ENCODE data around the gene KXD1.
A peak's percentile ranks its signal among the peaks of the same experiment; 100 is the strongest.
"Not testable (repeated sequence)": the region's sequence is repeated elsewhere in the genome, so short reads cannot be mapped to it uniquely, and the experiment has no call there.

Gene KXD1

DNA sequence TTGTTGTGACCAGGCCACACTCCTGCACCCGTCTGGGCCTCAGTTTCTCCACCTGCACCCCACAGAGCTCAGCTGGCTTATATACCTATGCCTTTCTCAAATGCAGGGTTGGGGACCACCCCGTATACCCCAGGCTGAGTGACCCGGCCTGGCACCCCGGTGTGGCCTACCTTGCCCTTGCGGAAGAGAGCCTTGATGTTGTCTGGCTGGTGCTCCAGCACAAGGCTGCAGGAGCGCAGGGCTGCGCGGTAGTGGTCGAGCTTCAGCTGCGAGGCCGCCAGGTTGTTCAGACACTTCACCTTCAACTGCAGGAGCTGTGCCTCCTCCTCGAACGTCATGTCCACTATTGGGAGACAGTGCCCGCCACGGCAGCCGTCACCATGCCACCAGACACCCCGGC lies 20.2 kb upstream of the KXD1 start:
- DNase-seq, result no peak

DNA sequence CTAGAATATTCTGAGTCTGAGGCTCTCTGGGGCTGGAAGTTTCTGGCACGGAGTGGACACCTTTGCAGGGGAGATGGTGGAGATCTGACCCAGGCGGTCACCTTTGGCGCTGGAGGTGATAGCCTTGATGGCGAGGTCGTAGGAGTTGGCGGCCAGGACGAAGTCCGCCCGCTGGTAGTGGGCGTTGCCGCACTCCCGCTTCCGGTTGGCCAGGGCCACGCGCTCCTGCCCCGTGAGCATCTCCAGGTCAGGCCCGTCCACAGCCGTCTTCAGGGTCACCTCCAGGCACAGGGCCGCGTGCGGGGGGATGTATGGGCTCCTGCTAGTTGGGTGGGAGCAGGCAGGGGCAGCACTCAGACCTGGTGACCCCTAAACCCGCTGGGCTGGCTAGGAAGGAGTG lies 19.6 kb upstream of the KXD1 start:
- no peak for DNase-seq

DNA sequence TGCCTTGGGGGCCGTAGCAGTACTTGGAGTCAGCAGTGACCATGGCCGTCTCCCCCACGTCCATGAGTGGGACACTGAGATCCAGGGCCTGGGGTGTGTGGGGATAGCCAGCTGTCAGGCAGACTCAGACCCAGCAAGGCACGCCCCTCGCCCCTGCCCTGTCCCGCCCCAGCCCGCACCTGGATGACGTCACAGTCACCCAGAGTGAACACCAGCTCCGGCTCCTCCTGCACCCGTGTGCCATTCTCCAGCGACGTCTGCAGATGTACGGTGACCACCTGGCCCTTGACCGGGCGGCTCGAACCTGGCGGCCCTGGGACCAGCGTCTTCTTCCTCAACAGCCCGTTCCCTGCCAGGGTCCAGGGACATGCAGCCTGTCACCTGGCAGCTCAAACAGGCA lies 18.3 kb upstream of the KXD1 start:
- no peak for DNase-seq

DNA sequence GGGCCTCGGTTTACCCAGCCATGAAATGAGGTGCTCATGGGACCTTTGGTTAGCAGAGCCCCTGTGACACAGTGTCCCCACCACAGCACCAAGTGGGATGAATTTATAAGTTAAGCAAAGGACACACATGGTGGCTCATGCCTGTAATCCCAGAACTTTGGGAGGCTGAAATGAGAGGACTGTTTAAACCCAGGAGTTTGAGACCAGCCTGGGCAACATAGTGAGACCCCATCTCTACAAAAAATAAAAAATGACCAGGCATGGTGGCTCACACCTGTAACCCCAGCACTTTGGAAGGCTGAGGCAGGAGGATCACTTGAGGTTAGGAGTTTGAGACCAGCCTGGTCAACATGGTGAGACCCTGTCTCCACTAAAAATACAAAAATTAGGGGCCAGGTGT lies 17.5 kb upstream of the KXD1 start:
- not testable (repeated sequence) for DNase-seq

DNA sequence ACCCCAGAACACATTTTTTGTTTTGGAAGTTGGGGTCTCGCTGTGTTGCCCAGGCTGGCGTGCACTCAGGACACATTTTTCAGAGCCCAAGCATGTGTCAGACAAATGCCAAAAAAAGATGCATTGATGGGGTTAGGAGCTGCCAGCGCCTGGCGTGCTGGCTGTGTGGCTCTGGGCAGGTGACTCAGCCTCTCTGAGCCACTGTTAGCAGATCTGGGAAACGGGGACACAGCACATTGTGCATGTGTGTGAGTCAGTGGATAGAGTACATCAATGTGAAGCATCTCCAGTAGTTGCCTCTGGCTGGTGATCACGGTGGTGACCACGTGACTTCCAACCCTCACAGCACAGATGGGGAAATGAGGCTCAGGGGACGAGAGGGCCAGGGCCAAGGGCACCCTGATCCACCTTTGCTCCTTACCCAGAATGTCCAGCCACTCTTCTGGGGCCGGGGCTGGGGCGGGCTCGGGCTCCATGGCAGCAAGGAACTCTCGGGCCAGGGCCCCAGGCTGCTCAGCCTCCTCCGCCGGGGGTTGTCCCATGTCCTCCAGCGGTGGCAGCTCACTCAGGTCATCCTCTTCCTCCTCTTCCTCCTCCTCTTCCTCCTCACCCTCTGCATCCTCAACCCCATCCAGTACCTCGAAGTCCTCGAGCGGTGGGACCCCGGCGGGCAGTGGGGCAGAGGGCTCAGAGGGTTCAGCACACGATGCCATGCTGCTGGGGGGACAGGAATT lies 16.2 kb upstream of the KXD1 start:
- peak; percentile 44 for DNase-seq

DNA sequence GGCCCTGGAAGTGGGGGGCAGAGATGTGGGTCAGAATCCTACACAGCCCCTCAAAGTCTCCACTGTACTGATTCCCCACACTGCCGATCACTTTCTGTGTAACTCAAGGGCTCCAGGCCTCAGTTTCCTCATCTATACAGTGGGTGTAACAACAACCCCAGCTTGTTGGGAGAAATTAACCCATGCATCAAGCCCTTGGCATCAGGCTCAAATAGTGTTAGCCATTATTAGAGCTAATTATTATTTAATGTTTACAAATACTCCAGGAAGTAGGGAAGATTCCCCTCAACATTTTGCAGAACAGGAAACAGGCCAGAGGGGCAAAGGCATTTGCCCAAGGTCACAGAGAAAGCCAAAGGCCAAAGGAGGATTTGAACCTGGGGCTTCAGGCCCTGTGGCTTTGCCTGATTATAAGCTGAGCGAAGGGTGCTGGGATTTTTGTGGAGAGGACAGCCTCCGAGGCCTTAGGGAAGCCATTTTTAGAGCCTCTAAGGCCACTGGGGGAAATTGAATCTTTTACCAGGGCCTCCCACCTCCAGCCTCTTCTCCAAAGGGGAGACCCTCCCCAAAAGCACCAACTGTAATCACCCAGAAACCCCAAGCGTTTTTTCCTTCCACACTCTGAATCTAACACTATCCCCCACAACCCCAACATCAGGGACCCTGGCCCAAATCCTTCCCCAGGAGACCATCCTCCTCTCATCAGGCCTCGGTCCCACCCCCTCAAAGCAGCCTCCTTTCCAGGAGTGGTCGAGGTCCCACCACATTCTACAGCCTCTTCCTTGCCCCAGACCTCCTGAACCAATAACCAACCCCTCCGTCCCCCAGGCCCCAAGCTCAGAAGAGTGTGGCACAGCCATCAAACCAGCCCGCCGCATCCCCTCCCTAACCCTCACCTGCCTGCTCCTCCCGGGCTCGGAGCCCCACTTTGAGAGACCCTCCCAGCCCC lies 15.4 kb upstream of the KXD1 start:
- no peak for DNase-seq

DNA sequence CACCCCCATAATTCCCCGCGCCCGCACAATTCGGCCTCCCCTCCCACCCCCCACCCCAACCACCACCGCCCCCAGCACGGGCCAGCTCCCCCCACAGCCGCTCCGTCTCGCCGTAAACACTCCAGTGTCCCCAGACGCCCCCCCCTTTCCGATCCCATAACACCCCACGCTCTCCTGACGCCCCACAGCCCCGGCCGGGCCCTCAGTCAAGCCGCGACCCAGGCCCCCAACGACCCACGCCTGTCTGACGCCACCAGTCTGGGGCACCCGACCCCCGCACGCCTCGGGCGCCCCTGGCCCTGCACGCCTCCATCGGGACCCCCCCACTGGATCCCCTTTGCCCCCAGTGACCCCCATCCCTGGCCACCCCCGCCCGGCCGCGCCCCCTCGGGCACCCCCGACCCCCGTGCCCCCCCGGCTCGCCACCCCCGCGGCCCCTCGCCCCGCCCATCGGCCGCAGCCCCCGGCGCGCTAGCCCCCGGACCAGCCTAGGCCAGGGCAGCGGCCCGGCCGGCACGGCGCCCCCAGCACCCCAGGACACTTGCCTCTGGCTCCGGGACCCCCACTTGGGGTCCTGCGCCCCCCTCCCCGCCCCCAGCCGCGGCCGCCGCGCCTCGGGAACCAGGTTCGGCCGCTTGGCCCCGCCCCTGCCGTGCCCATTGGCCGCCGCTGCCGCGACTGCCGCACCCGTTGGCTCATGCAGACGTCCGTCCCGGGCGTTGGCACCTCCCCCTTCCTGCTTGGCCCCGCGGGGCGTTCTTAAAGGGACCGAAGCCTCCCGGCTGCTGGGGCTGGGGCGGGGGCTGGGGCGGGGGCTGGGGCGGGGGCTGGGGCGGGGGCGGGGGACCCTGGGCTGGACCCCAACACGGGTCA lies 14.5 kb upstream of the KXD1 start, which contains the start of gene FKBP8:
TSS of gene FKBP8 (minus strand) at position 633 of the 873 bp plus-strand sequence. CDS start 1,603 bp downstream, outside the sequence.
- peak; percentile 83 for DNase-seq

DNA sequence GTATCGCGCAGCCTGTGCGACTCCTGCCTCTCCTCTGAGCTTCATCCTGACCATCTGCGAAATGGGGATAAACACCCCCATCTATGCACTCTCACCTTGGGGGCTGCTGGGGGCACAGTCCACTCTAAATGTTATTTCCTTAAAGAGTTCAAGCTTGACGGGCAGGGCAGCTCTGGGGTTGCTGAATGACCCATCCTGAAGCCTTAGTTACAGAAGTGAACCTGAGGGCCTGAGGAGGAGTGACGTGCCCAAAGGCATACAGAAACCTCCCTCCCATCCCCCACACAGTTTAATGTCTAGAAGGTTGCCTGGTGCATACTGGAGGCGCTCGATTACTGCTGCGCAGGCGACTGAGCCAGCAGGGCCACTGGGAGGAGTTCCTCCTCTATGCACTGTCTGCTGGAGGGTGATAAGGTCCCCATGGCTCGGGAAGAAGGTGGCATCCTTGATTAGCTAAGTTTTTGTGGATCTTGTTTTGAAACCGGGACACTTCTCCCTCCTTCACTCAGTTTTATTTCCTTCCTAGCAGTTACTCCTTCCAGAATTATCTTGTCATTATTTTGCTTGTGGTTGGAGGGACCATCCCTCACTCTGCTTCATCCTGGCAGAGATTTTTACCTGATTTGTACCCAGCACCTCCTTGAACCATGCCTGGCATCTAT lies 13.7 kb upstream of the KXD1 start:
- peak; percentile 78 for DNase-seq

DNA sequence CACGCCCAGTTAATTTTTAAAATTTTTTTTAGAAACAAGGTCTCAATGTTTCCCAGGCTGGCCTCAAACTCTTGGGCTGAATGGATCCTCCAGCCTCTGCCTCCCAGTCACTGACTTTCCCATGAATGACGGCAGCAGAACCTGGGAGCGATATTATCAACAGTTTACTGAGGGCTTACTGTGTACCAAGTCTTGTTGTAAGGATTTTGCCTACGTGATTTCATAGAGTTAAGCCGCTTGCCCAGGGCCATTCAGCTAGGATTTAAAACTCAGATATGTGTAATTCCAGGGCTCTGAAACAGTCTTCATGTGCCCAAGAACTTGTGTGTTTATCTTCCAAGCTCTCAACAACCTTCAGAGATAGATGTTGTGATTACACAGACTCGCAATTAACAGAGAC lies 6.0 kb upstream of the KXD1 start:
- no peak for DNase-seq

DNA sequence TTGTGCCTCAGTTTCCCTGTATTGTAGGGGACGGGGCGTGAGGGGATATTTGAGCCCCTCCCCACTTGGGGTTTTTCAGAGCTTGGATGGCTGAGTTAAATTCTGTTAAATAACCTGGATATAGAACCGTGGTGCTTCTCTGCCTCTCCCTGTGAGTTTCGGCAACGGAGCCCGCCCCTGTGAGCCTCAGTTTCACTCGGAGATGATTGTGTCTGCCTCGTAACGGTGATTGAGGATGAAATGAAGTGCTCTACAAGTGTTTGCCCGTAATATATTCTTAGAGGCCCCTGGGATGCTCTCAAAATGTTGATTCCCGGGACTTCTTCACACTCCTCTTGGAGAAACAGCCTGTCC lies 509 bp downstream of the KXD1 start:
- no peak for DNase-seq

DNA sequence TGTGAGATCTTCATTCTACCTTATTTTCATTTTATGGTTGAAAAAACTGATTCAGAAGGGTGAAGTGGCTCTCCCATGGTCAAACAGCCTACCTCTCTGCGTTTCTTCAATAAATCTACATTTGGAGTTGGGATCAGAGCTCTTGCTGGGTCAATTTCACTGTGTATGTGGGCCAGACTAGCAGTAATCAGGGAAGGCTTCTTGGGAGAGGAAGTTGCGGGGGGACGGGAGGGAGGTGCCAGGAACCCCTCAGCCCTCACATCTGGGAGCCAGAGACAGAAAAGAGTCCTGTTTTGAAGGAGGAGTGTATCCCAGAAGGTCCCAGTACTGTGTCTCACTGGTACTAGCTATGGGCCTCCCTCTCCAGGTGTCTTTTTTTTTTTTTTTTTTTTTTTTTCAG lies 934 bp downstream of the KXD1 start:
- DNase-seq, result no peak

DNA sequence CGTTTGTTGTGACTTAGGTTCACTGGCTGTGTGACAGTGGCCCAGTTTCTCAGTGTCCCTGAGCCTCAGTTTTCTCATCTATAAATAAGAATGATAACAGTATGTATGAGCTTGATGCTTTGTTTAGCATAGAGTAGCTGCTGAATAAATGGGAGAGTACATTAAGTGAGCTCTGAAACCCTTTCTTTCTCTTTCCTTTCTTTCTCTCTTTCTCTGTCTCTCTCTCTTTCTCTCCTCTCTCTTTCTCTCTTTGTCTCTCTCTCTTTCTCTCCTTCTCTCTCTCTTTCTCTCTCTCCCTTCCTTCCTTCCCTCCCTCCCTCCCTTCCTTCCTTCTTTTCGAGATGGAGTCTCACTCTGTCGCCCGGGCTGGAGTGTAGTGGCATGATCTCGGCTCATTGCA lies 2.0 kb downstream of the KXD1 start:
- DNase-seq, result no peak

DNA sequence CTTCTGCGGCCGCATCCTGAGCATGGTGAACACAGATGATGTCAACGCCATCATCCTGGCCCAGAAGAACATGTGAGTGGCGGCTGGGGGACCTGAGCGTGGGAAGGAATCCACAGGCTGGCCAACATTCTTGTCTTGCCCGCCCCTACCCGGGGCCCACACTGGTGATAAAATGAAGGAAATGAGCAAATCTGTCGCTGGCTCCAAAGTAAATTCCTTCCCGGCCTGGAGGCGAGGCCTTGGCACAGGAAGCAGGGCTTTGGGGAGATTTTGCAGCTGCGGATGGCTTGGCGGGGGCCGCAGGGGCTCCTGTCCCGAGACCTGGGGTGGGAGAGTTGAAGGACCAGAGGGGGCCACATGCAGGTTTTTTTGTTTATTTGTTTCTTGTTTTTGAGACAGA lies 4.4 kb downstream of the KXD1 start:
- DNase-seq, result no peak

DNA sequence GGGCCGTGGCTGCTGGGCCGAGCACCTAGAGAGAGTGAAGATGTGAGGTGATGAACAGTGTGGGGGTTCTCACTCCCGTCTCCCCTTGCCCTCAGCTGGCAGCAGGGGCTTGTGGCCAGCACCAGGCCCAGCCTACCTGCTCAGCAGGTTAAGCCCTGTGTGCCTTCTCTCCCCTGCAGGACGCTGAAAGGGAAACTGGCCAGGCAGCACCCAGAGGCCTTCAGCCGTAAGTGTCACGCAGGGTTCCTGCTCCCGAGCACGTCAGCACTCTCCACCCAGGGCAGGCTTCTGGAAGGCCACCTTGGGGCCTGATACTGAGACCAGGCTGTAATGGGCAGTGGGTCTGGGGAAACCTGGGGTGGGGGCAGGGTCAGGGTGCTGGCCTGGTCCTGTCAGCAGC lies 9.3 kb downstream of the KXD1 start:
- DNase-seq, result no peak

DNA sequence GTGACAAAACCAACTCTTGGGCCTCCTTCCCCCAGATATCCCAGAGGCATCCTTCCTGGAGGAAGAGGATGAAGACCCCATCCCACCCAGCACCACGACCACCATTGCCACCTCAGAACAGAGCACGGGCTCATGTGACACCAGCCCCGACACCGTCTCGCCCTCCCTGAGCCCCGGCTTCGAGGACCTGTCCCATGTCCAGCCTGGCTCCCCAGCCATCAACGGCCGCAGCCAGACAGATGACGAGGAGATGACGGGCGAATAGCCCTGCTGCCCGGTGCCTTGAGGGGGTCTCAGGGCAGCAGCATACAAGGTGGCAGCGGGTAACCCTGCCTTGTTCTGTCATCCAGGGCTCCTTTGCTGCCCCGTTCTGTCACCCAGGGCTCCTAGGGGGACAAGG lies 10.7 kb downstream of the KXD1 start:
- DNase-seq, result no peak

DNA sequence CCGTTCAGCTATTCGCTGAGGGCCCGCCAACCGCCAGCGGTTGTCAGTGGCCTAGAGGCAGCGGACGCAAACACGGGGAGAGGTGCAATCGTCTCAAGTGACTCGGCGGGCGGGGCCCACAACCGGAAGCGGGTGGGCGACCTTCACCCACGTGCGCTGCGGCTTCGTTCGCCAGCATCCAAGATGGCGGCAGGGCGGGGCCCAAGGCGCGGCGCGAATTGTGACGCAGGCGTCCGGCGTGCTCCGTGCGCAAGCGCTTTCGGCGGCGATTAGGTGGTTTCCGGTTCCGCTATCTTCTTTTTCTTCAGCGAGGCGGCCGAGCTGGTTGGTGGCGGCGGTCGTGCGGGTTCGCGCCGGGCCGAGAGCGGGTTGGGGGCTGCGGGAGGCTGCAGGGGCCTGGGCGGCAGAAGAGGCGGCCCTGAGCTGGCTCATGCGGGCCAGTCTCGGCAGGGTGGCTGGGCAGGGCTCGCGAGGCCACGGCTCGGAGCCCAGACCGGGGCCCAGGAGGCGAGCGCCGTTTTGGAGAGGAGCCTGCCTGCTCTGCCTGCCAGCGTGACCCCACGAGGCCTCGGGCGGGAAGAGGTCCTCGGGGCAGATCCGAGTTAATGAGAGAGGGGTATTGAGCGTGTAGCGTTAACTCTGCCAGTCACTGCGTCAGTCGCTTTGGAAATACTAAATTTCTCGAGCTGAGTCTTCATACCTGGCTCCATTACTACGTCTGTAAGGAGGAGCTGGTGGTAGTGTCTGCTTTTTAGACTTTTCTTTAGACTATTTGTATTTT lies 14.1 kb downstream of the KXD1 start, which contains the start of gene UBA52:
TSS of gene UBA52 (plus strand) at position 294 of the 781 bp plus-strand sequence. CDS start 1,444 bp downstream, outside the sequence.
- DNase-seq, result peak; percentile 97

DNA sequence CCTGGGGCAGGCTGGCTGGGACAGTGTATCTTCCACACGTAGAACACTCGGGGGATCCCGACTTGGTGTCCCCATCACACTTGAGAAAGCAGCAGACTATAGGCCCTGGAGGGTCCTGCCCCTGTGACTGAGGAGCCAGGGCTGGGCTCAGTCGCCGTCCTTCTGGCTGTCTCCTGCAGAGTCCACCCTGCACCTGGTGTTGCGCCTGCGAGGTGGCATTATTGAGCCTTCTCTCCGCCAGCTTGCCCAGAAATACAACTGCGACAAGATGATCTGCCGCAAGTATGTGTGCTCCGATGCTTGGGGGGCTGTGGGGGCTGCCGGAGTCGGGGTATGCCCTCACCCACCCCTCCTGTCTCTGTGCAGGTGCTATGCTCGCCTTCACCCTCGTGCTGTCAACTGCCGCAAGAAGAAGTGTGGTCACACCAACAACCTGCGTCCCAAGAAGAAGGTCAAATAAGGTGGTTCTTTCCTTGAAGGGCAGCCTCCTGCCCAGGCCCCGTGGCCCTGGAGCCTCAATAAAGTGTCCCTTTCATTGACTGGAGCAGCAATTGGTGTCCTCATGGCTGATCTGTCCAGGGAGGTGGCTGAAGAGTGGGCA lies 17.1 kb downstream of the KXD1 start:
- DNase-seq, result no peak

DNA sequence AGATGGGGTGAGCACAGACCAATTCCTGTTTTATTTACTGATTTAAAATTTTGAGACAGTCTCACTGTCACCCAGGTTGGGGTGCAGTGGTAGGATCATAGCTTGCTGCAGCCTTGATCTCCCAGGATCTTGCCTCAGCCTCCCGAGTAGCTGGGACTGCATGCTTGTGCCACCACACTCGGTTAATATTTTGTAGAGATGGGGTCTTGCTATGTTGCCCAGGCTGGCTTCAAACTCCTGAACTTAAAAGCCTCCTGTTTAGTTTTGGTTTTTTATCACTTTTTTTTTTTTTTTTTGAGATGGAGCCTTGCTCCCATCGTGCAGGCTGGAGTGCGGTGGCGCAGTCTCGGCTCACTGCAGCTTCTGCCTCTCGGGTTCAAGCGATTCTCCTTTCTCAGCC lies 18.7 kb downstream of the KXD1 start:
- DNase-seq, result no peak

DNA sequence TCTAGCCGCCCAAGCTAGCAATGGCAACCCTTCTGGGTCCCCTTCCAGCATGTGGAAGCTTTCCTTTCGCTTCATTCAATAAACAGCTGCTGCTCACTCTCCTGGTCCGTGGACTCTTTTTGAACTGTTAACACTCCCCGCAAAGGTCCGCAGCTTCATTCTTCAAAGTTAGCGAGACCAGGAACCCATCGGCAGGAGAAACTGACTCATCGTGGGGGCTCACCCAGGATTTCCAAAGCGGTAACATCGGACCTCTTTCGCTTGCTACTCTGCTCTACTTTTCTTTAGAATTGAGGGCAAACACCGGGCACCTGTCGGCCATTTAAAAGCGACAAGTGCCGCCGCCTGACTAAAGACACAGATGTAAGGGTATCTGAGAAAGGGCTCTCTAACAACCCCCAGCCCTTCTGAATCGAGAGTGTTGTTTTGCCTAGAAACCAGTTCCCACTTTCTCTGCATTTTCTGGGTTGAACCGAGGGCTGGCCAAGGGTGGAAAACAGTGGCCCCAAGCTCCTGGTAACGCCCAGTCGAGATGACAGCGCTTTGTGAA lies 19.8 kb downstream of the KXD1 start:
- DNase-seq, result no peak

DNA sequence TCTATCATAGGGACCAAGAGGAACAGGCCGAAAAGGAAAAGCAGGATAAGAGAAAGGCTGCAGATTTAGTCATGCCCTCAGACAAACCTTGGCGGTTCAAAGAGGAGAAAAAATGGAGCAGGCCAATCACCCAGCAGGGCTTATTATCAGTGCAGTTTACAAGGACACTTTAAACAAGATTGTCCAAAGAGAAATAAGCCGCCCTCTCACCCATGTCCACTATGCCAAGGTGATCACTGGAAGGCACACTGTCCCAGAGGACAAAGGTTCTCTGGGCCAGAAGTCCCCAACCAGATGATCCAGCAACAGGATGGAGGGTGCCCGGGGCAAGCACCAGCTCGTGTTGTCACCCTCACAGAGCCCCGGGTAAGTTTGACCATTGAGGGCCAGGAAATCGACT lies 22.6 kb downstream of the KXD1 start:
- DNase-seq, result no peak

DNA sequence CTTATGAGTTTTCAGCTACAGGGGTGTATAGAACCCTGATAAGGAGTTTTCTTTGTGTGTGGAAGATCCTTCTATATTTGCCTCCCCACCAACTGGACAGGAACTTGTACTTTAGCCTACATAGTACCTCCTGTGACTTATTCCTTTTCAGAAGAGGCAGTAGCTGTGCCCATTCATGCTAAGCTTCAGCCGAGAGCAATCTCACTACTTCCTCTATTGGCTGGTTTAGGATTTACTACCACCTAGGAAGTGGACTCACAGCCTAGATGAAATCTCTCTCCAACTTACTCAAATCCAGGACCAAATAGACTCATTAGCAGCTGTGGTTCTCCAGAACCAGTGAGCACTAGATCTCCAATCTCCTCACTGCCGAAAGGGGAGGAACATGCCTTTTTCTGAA lies 28.6 kb downstream of the KXD1 start:
- no peak for DNase-seq
